ENCODE data around the gene ANKH. TPM values are rescaled to one million over a fixed set of nuclear protein-coding genes. Genes with fewer than 3 reads are reported as not detected.

The ANKH gene
- total RNA-seq, 1 donor from 2014 or later = 39.1 TPM

DNA sequence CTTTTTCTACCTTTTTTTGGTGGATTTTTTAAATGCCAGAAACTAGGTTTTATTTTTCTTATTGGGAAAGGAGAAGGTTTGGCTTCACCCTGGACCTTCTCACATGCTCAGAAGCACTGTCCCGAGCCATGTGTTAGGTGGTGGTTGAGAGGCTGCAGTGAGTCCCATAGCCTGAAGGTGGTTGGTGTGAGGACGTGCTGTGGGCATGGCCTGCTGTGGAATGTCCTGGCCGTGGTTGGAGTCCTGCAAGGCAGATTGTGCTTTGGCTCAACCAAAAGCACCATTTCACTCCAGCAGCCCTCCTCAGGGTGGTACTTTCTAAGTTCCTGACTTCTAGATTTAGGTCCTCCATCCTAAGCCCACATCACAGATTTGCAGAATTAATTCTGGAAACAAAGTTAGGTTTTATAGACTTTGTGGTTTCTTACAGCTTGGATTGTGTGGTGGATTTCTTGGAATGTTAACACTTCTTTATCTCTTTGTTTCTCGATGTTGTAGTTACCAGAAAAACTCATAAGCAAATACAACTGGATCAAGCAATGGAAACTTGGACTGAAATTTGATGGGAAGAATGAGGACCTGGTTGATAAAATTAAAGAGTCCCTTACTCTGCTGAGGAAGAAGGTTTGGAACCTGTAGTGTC, 184.4 kb downstream of the ANKH start:
- no peak overlapping the region for H3K4me3 Mint-ChIP-seq
- TF ChIP-seq CTCF (IDR thresholded peaks at IDR 0.05; ENCODE audit: unreplicated experiment) = no peak
- DNase-seq (ENCODE audit: low spot score in 2 of 2, unreplicated experiment in 2 of 2) = no peak
- no peaks in the 10 kb centered on the region for H3K27me3 Mint-ChIP-seq (ENCODE audit: low read depth)
- H3K27ac Mint-ChIP-seq = no peak overlapping the region
- peaks cover 10% of the 10 kb centered on the region for H3K9me3 Mint-ChIP-seq
- peaks cover 46% of the 10 kb centered on the region for H3K36me3 Mint-ChIP-seq
- H3K4me1 Mint-ChIP-seq = peaks cover 3% of the 10 kb centered on the region

DNA sequence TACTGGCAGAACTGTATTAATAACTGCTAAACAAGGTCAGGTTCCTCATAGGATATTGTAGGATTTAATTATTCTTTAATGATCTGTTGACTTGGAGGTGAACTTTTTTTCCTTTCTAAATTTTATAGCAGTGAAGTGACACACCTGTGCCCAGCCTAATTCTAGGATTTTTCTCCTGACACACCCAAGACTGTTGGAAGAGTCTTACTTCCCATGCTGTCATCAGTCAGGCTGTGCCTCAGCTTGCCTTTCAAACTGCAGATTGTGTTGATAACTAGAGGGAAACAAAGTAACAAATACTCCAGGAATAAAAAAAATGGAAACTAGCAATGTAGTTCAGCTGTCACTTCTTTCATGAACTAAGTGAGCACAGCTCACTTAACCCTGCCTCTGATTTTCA, 185.1 kb downstream of the ANKH start:
- no peak for TF ChIP-seq CTCF (IDR thresholded peaks at IDR 0.05; ENCODE audit: unreplicated experiment)
- DNase-seq (ENCODE audit: low spot score in 2 of 2, unreplicated experiment in 2 of 2) = no peak
- no peaks in the 10 kb centered on the region for H3K27me3 Mint-ChIP-seq (ENCODE audit: low read depth)
- H3K4me3 Mint-ChIP-seq = no peak overlapping the region
- H3K27ac Mint-ChIP-seq = no peak overlapping the region
- H3K36me3 Mint-ChIP-seq = peaks cover 50% of the 10 kb centered on the region
- H3K9me3 Mint-ChIP-seq = peaks cover 10% of the 10 kb centered on the region
- peaks cover 3% of the 10 kb centered on the region for H3K4me1 Mint-ChIP-seq

- Mint-ChIP-seq H3K36me3 (peaks cover 48% of the 10 kb centered on the region), H3K27ac (no peak overlapping the region), H3K9me3 (peaks cover 10% of the 10 kb centered on the region), H3K27me3 (ENCODE audit: low read depth) (no peaks in the 10 kb centered on the region), H3K4me3 (no peak overlapping the region), H3K4me1 (peaks cover 3% of the 10 kb centered on the region)
- no peak for DNase-seq (ENCODE audit: low spot score in 2 of 2, unreplicated experiment in 2 of 2)
- TF ChIP-seq CTCF (IDR thresholded peaks at IDR 0.05; ENCODE audit: unreplicated experiment) = peak; percentile 60
Observed at GRCh38 chr5:14685757-14686156, 185.8 kb downstream of the ANKH start.

- peaks cover 3% of the 10 kb centered on the region for H3K9me3 Mint-ChIP-seq
- no peak for DNase-seq (ENCODE audit: low spot score in 2 of 2, unreplicated experiment in 2 of 2)
- H3K27me3 Mint-ChIP-seq (ENCODE audit: low read depth) = no peaks in the 10 kb centered on the region
- no peak for TF ChIP-seq CTCF (IDR thresholded peaks at IDR 0.05; ENCODE audit: unreplicated experiment)
- H3K4me1 Mint-ChIP-seq = peaks cover 3% of the 10 kb centered on the region
- no peak overlapping the region for H3K27ac Mint-ChIP-seq
- no peak overlapping the region for H3K4me3 Mint-ChIP-seq
- H3K36me3 Mint-ChIP-seq = peaks cover 42% of the 10 kb centered on the region
Observed at GRCh38 chr5:14684757-14685156, 186.8 kb downstream of the ANKH start.

- no peak overlapping the region for H3K4me3 Mint-ChIP-seq
- H3K9me3 Mint-ChIP-seq = no peaks in the 10 kb centered on the region
- no peak for TF ChIP-seq CTCF (IDR thresholded peaks at IDR 0.05; ENCODE audit: unreplicated experiment)
- H3K27me3 Mint-ChIP-seq (ENCODE audit: low read depth) = no peaks in the 10 kb centered on the region
- no peak for DNase-seq (ENCODE audit: low spot score in 2 of 2, unreplicated experiment in 2 of 2)
- peaks cover 35% of the 10 kb centered on the region for H3K36me3 Mint-ChIP-seq
- peaks cover 3% of the 10 kb centered on the region for H3K4me1 Mint-ChIP-seq
- H3K27ac Mint-ChIP-seq = no peak overlapping the region
Observed at GRCh38 chr5:14683906-14684455, 187.6 kb downstream of the ANKH start.
